HEK293T (cell line): Measurements from ENCODE around the gene SLC8A1.

Experiments
- CTCF ChIA-PET: fragments of 350-600 bp; formaldehyde crosslinking; extraction: SDS; loops from one replicate; lab custom pipeline; 2021; ENCODE audit warnings: antibody characterized with exemption, inconsistent platforms; lab: Yijun Ruan, JAX
- POLR2A ChIA-PET: fragments of 350-600 bp; formaldehyde crosslinking; extraction: SDS; loops from one replicate; lab custom pipeline; 2020; ENCODE audit warnings: antibody characterized with exemption, inconsistent platforms; lab: Yijun Ruan, JAX
- DNase-seq: peaks from one replicate; pipeline ENCODE4 v3.0.0; 2012; ENCODE audit warnings: mixed read lengths; ENCODE audit errors: extremely low spot score
- ARNT ChIP-seq: fragments of 450-650 bp; IDR thresholded peaks from 2 replicates; pipeline ENCODE4 v1.6.1; 2017; ENCODE audit warnings: mild to moderate bottlenecking
- BHLHE40 ChIP-seq: fragments of 450-650 bp; IDR thresholded peaks from 2 replicates; pipeline ENCODE4 v1.6.1; 2016; ENCODE audit warnings: mild to moderate bottlenecking, moderate library complexity, borderline replicate concordance
- CTBP1 ChIP-seq: fragments of 450-650 bp; IDR thresholded peaks from 2 replicates; pipeline ENCODE4 v1.6.1; 2016; ENCODE audit warnings: borderline replicate concordance
- ELF4 ChIP-seq: fragments of 450-650 bp; IDR thresholded peaks from 2 replicates; pipeline ENCODE4 v1.6.1; 2017; ENCODE audit warnings: antibody characterized with exemption
- FOXA1 ChIP-seq: fragments of 450-650 bp; IDR thresholded peaks from 2 replicates; pipeline ENCODE4 v1.6.1; 2016; ENCODE audit warnings: mild to moderate bottlenecking
- FOXK2 ChIP-seq: fragments of 450-650 bp; IDR thresholded peaks from 2 replicates; pipeline ENCODE4 v1.6.1; 2016; ENCODE audit warnings: mild to moderate bottlenecking
- FOXM1 ChIP-seq: fragments of 450-650 bp; IDR thresholded peaks from 2 replicates; pipeline ENCODE4 v1.6.1; 2017; ENCODE audit warnings: mild to moderate bottlenecking, borderline replicate concordance
- HDGF ChIP-seq: fragments of 450-650 bp; IDR thresholded peaks from 2 replicates; pipeline ENCODE4 v1.6.1; 2017; ENCODE audit warnings: antibody characterized with exemption, borderline replicate concordance
- L3MBTL2 ChIP-seq: fragments of 450-650 bp; conservative IDR thresholded peaks from 2 replicates; pipeline ENCODE4 v1.6.1; 2016; ENCODE audit warnings: mild to moderate bottlenecking
- LEF1 ChIP-seq: fragments of 450-650 bp; IDR thresholded peaks from 2 replicates; pipeline ENCODE4 v1.6.1; 2017; ENCODE audit warnings: mild to moderate bottlenecking, borderline replicate concordance
- NFRKB ChIP-seq: fragments of 450-650 bp; IDR thresholded peaks from 2 replicates; pipeline ENCODE4 v1.6.1; 2016; ENCODE audit warnings: mild to moderate bottlenecking, moderate library complexity
- SP1 ChIP-seq: fragments of 450-650 bp; IDR thresholded peaks from 2 replicates; pipeline ENCODE4 v1.6.1; 2017
- SUZ12 ChIP-seq: fragments of 450-650 bp; IDR thresholded peaks from 2 replicates; pipeline ENCODE4 v1.6.1; 2016; ENCODE audit warnings: mild to moderate bottlenecking
- TARDBP ChIP-seq: fragments of 450-650 bp; IDR thresholded peaks from 2 replicates; pipeline ENCODE4 v1.6.1; 2016
- ZNF384 ChIP-seq: fragments of 450-650 bp; IDR thresholded peaks from 2 replicates; pipeline ENCODE4 v1.6.1; 2016
- TF ChIP-seq, protein P1 (sequence below): fragments of 450-650 bp; IDR thresholded peaks from 2 replicates; pipeline ENCODE4 v1.6.1; 2016

The SLC8A1 gene

DNA sequence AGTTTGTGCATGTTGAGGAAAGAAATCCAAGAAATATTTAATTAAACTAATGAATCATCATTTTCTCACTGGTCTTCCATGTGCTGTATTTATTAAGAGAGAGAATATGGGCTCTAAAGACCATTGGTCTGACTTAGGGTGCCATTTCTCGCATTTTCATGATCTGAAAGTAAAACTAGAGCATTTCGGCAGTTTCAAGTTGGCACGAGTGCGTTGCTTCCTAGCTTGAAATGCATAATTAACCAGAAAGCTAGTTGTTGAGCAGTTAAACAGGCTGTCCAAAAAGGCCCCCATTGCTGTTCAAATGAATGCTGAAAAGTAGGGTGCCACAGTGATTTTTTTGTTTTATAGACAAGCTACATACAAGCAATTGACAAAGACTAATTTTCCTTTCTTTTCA is 47.4 kb downstream of the SLC8A1 start:
- CTCF ChIA-PET: no interaction called here
- TF ChIP-seq CTBP1 (no peak), FOXK2 (no peak), BHLHE40 (no peak), HDGF (no peak), TARDBP (no peak), ELF4 (no peak), L3MBTL2 (no peak), SP1 (no peak), ZNF384 (no peak), LEF1 (no peak), FOXM1 (no peak), FOXA1 (no peak), NFRKB (no peak), SUZ12 (no peak), ARNT (no peak)
- TF ChIP-seq, protein P1, sequence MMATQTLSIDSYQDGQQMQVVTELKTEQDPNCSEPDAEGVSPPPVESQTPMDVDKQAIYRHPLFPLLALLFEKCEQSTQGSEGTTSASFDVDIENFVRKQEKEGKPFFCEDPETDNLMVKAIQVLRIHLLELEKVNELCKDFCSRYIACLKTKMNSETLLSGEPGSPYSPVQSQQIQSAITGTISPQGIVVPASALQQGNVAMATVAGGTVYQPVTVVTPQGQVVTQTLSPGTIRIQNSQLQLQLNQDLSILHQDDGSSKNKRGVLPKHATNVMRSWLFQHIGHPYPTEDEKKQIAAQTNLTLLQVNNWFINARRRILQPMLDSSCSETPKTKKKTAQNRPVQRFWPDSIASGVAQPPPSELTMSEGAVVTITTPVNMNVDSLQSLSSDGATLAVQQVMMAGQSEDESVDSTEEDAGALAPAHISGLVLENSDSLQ: no peak
- POLR2A ChIA-PET: no interaction called here
- DNase-seq: no peak

GRCh38 chr2:40403233-40403836 is 48.6 kb downstream of the SLC8A1 start:
- DNase-seq: no peak

GRCh38 chr2:40401896-40402295 is 50.0 kb downstream of the SLC8A1 start:
- DNase-seq: no peak
- ChIA-PET CTCF (no interaction called here), POLR2A (no interaction called here)

More at GRCh38 chr2:40403233-40403836, 48.6 kb downstream of the SLC8A1 start:
- POLR2A ChIA-PET: no interaction called here
- TF ChIP-seq CTBP1 (no peak), BHLHE40 (no peak), SUZ12 (no peak), NFRKB (no peak), FOXM1 (no peak), LEF1 (no peak), ARNT (no peak), HDGF (no peak), ZNF384 (no peak), ELF4 (no peak), FOXK2 (no peak)
- TF ChIP-seq, protein P1: no peak
- CTCF ChIA-PET: interaction anchor here (0.6 kb wide), 1 partner anchor 1688 kb away, joined by 3 read pairs; no protein-coding TSS in a partner anchor

DNA sequence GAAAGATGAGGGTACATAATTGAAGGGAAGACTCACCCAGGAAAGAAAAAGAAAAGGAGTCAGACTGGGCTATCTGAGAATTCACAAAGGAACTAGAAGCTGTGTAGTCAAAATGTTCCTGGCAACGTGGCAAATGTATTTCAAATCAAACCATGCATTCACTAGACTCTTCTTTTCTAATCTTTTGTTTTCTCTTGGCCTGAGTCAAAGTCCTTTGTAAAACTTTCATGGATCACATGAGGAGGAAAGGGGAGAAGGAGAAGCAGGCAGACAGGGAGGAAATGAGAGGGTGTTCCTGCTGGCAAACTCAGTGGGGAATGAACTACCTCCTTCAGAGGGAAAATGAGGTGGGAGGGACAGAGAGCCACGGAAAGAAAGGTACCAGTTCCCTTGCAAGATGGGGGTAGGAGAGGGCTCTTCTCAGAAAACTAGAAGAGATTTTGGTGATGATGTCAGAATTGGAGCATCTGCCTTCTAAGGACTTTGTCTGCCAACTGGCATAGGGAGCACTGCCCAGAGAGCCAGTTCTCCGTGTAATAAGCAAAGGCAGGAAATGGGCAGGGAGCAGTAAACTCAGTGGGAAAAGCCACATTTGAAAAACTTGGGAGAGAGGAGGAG is 51.4 kb downstream of the SLC8A1 start:
- POLR2A ChIA-PET: no interaction called here
- DNase-seq: no peak
- CTCF ChIA-PET: no interaction called here
- no peak for TF ChIP-seq CTBP1
- no peak for TF ChIP-seq ARNT
- TF ChIP-seq, protein P1: no peak
- no peak for TF ChIP-seq FOXM1
- no peak for TF ChIP-seq NFRKB
- no peak for TF ChIP-seq LEF1
- TF ChIP-seq SUZ12: no peak
- no peak for TF ChIP-seq SP1
- TF ChIP-seq HDGF: no peak
- no peak for TF ChIP-seq BHLHE40
- TF ChIP-seq TARDBP: no peak
- no peak for TF ChIP-seq FOXK2
- no peak for TF ChIP-seq L3MBTL2

More at GRCh38 chr2:40401896-40402295, 50.0 kb downstream of the SLC8A1 start:
- TF ChIP-seq FOXK2: no peak
- no peak for TF ChIP-seq CTBP1
- TF ChIP-seq ELF4: no peak
- TF ChIP-seq HDGF: no peak
- no peak for TF ChIP-seq ZNF384
- no peak for TF ChIP-seq LEF1
- TF ChIP-seq, protein P1: no peak
- no peak for TF ChIP-seq BHLHE40
- no peak for TF ChIP-seq TARDBP
- no peak for TF ChIP-seq L3MBTL2
- TF ChIP-seq FOXA1: no peak

GRCh38 chr2:40397765-40398164 is 54.1 kb downstream of the SLC8A1 start:
- POLR2A ChIA-PET: no interaction called here
- CTCF ChIA-PET: interaction anchor here (0.9 to 1.1 kb wide), 2 partner anchors 9 to 167 kb away, joined by 3 to 4 read pairs; no protein-coding TSS in a partner anchor
- no peak for TF ChIP-seq ARNT
- no peak for TF ChIP-seq SP1
- no peak for TF ChIP-seq ZNF384
- TF ChIP-seq SUZ12: no peak
- no peak for TF ChIP-seq NFRKB
- TF ChIP-seq, protein P1: no peak
- TF ChIP-seq BHLHE40: no peak
- TF ChIP-seq LEF1: no peak
- no peak for TF ChIP-seq L3MBTL2
- TF ChIP-seq FOXA1: no peak
- TF ChIP-seq ELF4: no peak
- TF ChIP-seq FOXK2: no peak
- TF ChIP-seq TARDBP: no peak
- TF ChIP-seq CTBP1: no peak
- no peak for TF ChIP-seq HDGF
- no peak for TF ChIP-seq FOXM1
- no peak for DNase-seq
